Left lung (tissue), 10 donors: ENCODE results near the gene TOMM7. TPM values are rescaled to one million over a fixed set of nuclear protein-coding genes. Genes with fewer than 3 reads are reported as not detected.
"Not testable (repeated sequence)": the region's sequence is repeated elsewhere in the genome, so short reads cannot be mapped to it uniquely, and the experiment has no call there.

Experiments used
- ATAC-seq: fragments of 200-7000 bp; cut with Tn5 transposase; one replicate; pipeline ENCODE4 v1.9.1; 2020; ENCODE audit warnings: moderate library complexity
- DNase-seq, 4 donors: peaks; one replicate each; pipeline ENCODE4 v3.0.0-alpha.2; 2013 to 2020
- H3K27ac ChIP-seq, 2 donors: fragments of 200-600 bp; sonication (generic) in 1 of 2; one replicate each; pipeline versions ENCODE4 v1.5.0 to v1.8.0; 2020 to 2021
- H3K27me3 ChIP-seq, 2 donors: fragments of 200-600 bp; sonication (generic) in 1 of 2; one replicate each; pipeline versions ENCODE4 v1.5.0 to v1.8.0; 2020 to 2021
- H3K36me3 ChIP-seq, 2 donors: fragments of 200-600 bp; sonication (generic) in 1 of 2; one replicate each; pipeline versions ENCODE4 v1.5.0 to v1.8.0; 2020 to 2021
- H3K4me1 ChIP-seq, 2 donors: fragments of 200-600 bp; one replicate each; pipeline ENCODE4 v1.8.0; 2021
- H3K4me3 ChIP-seq, 2 donors: fragments of 200-600 bp; sonication (generic) in 1 of 2; one replicate each; pipeline versions ENCODE4 v1.5.0 to v1.8.0; 2020 to 2021; ENCODE audit warnings: mild to moderate bottlenecking in 1 of 2
- H3K9me3 ChIP-seq, 2 donors: fragments of 200-600 bp; sonication (generic) in 1 of 2; one replicate each; pipeline versions ENCODE4 v1.5.0 to v1.8.0; 2020 to 2021
- CTCF ChIP-seq, 2 donors: fragments of 200-600 bp; sonication (generic) in 1 of 2; IDR thresholded peaks; one replicate each; pipeline versions ENCODE4 v1.5.0 to v1.8.0; 2021; ENCODE audit warnings: antibody characterized with exemption in 2 of 2
- intact Hi-C, 2 donors: fragments of 100-400 bp; cut with DNase I; formaldehyde crosslinking; loops; one replicate each; pipeline versions ENCODE4 v1.11.2 to v1.14.2; 2022
- polyA plus RNA-seq, 6 donors: library from polyadenylated mRNA; unstranded; fragments of 120-200 nt; gene quantifications; one replicate each; pipeline ENCODE4 v1.2.1, GENCODE V29; 2013; ENCODE audit not compliant: insufficient read length in 6 of 6
- total RNA-seq, 2 donors: library from RNA; stranded (reverse); fragmentation: NEBNext Ultra II Directional; extraction: Animal tissue kit (Norgen Biotek cat#: 25700); gene quantifications; one replicate each; pipeline ENCODE4 v1.2.1, GENCODE V29; 2021
- donor health status: DM: no; HTN: yes; CAD: no.
- donor health status: DM: no; HTN: no; CAD: no.

The TOMM7 gene
- total and polyA plus RNA-seq, 8 donors = 234 to 580 (median 504) TPM

- DNase-seq (peak; percentile 67 to 94 (median 88)), ATAC-seq (peak; percentile 92)
- peak in 1 of 2 donors; percentile 91 for TF ChIP-seq CTCF (IDR thresholded peaks at IDR 0.05)
- intact Hi-C loops = no loop called here
- Histone ChIP-seq H3K4me3 (peak overlapping the region; percentile 69 to 70), H3K9me3 (no peaks in the 10 kb centered on the region), H3K27ac (peak overlapping the region; percentile 82 to 92), H3K27me3 (no peaks in the 10 kb centered on the region), H3K4me1 (peaks cover 3 to 36% of the 10 kb centered on the region in 2 donors), H3K36me3 (peaks cover 0 to 8% of the 10 kb centered on the region in 2 donors)
Observed at GRCh38 chr7:22854158-22855048, 31.8 kb upstream of the TOMM7 start.

GRCh38 chr7:22853674-22854157, 31.1 kb upstream of the TOMM7 start:
- ATAC-seq = no peak
- peaks cover 0 to 8% of the 10 kb centered on the region in 2 donors for H3K36me3 ChIP-seq
- peak overlapping the region; percentile 82 to 92 for H3K27ac ChIP-seq
- peak in 2 of 4 donors; percentile 14 to 38 for DNase-seq
- intact Hi-C loops = no loop called here
- H3K4me1 ChIP-seq = peaks cover 0 to 32% of the 10 kb centered on the region in 2 donors
- no peaks in the 10 kb centered on the region for H3K9me3 ChIP-seq
- peak in 1 of 2 donors; percentile 91 for TF ChIP-seq CTCF (IDR thresholded peaks at IDR 0.05)
- H3K4me3 ChIP-seq = peak overlapping the region; percentile 69 to 70
- no peaks in the 10 kb centered on the region for H3K27me3 ChIP-seq

- ATAC-seq (no peak), DNase-seq (no peak)
- intact Hi-C loops = no loop called here
- Histone ChIP-seq H3K36me3 (peaks cover 0 to 8% of the 10 kb centered on the region in 2 donors), H3K27ac (no peak overlapping the region), H3K4me1 (peaks cover 0 to 27% of the 10 kb centered on the region in 2 donors), H3K4me3 (peak overlapping the region in 1 of 2 donors; percentile 69), H3K27me3 (no peaks in the 10 kb centered on the region), H3K9me3 (no peaks in the 10 kb centered on the region)
- TF ChIP-seq CTCF (IDR thresholded peaks at IDR 0.05) = no peak
Observed at GRCh38 chr7:22853138-22853537, 30.5 kb upstream of the TOMM7 start.

GRCh38 chr7:22851145-22851544, 28.5 kb upstream of the TOMM7 start:
- no peak overlapping the region for H3K4me3 ChIP-seq
- H3K9me3 ChIP-seq = no peaks in the 10 kb centered on the region
- intact Hi-C loops = no loop called here
- H3K27me3 ChIP-seq = no peaks in the 10 kb centered on the region
- peaks cover 0 to 20% of the 10 kb centered on the region in 2 donors for H3K4me1 ChIP-seq
- no peak overlapping the region for H3K27ac ChIP-seq
- TF ChIP-seq CTCF (IDR thresholded peaks at IDR 0.05) = no peak
- ATAC-seq = no peak
- no peaks in the 10 kb centered on the region for H3K36me3 ChIP-seq
- no peak for DNase-seq

- H3K4me3 ChIP-seq, DNase-seq, H3K27ac ChIP-seq, H3K36me3 ChIP-seq, H3K27me3 ChIP-seq, intact Hi-C loops, ATAC-seq, H3K9me3 ChIP-seq: not testable (repeated sequence)
- peaks cover 0 to 13% of the 10 kb centered on the region in 2 donors for H3K4me1 ChIP-seq
Observed at GRCh38 chr7:22850394-22850793, 27.7 kb upstream of the TOMM7 start.
